GM12874 (cell line): ENCODE data around the gene AGA.

Source experiments
- TF ChIP-seq, protein P1 (sequence below): IDR thresholded peaks from 2 replicates; pipeline ENCODE4 v1.5.1; 2011; ENCODE audit warnings: low read depth, mild to moderate bottlenecking, control low read depth, low read length, moderate library complexity; ENCODE audit not compliant: insufficient read depth

AGA gene

DNA sequence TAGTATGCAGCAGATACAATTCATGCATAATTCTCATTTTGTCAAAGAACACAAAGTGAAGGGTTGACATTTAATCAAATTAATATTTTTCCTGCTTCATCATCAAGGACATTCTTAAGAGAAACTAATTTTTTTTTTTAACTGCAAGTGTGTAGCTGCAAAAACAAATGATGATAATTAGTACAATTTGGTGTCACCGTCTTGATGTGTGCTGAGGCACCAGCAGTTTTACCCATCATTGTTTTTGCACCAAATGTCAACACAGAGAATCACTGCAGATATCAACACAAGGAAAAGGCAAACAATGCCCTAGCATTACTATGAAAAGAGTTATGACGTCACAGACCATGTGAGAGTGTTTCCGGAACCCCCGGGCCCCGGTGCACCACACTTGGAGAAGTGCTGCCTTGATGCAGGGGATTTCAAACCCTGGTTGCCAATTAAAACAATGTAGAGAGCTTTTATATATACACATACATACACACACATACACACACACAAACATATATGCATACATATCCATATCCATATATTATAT lies 55.9 kb downstream of the AGA start:
- TF ChIP-seq, protein P1, sequence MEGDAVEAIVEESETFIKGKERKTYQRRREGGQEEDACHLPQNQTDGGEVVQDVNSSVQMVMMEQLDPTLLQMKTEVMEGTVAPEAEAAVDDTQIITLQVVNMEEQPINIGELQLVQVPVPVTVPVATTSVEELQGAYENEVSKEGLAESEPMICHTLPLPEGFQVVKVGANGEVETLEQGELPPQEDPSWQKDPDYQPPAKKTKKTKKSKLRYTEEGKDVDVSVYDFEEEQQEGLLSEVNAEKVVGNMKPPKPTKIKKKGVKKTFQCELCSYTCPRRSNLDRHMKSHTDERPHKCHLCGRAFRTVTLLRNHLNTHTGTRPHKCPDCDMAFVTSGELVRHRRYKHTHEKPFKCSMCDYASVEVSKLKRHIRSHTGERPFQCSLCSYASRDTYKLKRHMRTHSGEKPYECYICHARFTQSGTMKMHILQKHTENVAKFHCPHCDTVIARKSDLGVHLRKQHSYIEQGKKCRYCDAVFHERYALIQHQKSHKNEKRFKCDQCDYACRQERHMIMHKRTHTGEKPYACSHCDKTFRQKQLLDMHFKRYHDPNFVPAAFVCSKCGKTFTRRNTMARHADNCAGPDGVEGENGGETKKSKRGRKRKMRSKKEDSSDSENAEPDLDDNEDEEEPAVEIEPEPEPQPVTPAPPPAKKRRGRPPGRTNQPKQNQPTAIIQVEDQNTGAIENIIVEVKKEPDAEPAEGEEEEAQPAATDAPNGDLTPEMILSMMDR = no peak

DNA sequence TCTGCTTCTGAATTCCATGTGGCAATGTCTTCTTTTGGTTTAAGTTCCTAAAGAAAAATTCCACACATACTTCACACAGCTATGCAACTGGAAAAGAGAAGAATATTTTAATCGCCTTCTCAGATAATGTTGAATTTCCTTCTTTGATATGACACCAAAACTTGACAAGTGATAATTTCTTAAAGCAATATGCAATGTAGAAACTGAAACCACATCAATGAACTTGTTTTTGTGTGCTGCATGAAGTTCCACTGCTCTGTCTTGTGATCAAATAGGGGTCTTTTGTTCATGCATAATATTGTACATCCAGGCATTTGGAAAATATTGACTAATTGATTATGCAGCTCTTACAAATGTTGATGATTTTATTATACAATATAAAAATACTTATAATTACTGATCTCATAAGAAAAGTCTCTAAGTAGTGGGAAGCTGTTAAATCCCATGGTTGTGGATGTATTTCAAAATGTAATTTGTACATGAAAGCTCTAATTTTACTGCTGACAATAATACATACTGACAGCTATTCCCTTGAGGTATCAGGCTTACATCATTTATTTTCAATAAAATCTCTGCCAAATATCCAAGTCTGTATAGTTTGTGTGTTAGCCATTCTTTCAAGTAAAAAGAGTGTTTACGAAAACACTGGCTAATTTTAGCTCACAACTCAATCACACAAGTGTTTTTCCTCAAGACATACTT lies 56.5 kb downstream of the AGA start:
- TF ChIP-seq, protein P1 = no peak

DNA sequence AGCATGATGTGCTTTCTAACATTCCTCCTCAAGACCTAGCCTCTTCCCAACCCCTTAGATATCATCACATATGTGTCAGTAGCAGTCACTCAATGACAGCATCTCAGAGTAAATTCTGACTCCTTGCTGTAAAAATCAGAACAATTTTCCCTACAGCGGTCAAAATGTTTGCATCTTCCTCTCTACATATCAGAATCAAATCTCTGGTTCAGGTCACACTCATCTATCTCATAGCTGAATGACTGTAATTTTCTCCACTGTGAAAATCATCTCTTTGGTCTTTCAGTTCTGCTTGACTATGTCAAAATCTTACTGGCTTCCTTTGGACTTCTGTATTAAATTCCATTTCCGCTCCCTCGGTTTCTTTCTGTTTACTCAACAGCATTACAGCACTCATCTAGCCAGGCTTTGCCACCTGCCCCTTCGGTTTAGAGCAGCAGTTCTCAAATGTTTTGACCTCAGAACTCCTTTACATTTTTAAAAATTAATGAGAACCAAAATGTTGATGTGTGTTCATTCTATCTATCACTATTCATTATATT lies 57.3 kb downstream of the AGA start:
- TF ChIP-seq, protein P1 = no peak

DNA sequence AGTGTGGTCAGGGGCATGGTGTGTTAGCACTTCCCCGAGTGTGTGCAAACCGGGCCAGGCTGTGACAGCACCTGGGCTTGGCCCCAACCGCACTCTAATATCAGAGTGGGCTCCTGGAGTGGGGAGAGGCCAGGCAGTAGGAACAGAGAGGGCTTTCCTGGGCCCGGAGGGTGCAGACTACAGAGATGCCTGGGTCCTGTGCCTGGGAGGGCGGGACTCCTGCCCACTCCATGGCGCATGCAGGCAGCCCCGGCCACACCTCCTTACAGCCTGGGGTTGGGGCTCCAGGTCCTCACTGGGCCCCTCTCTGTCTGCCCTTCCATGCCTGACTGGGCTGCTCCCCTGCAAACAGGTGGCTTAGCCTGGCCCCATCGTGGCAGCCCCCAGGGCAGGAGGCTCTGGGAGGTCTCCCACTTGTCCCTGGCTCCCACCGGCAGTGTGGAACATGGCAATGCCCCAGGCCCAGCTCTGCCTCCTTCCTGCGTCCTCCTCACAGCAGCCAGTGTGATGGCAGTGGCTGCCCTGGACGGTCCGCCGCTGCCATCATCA lies 60.4 kb downstream of the AGA start:
- TF ChIP-seq, protein P1 = no peak
